Measurements from ENCODE around the gene AVPI1.

The AVPI1 gene, protein sequence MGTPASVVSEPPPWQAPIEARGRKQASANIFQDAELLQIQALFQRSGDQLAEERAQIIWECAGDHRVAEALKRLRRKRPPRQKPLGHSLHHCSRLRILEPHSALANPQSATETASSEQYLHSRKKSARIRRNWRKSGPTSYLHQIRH

DNA sequence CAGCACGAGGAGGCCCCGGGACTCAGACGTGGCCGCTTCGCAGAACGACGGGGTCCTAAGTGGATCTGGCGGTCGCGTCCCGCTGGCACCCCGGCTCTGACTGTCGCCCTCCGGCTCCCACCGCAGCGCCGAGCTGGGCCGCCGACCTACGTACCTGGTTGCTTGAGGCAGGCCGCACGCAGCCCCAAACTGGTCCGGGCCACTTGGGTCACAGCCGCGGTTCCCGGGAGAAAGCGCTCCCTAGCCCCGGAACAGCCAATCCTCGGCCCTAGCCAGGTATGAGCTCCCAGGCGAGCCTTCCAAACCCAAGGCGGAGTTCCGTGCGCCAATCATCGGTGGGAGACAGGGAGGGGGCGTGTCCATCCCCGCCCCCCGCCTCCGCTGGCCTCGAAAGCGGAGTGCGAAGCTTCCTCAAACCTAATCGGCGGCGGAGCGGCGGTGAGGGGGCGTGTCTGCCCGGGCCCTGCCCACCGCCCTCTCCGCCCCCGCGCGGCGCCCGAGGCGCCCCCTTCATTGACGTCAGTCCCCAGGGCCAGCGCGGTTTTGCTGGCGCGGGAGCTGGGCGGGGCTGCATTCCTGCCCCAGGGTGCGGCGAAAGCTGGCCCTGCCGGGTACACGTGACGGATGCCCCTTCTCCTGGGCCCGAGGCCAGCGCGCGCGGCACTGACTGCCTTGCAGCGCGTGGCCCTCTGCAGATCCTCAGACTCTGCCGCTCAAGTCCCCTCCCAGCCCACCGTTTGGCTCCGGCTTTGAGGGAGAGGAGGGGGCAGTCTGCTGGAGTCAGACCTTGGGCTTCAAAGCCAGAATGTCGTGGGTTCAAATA is at the start of gene AVPI1:
AVPI1 (minus strand) TSS at position 280 of the 823 bp plus-strand sequence. CDS start 7,336 bp downstream, outside the sequence.
- DNase-seq (ENCODE audit: low read depth): peak; percentile 95

DNA sequence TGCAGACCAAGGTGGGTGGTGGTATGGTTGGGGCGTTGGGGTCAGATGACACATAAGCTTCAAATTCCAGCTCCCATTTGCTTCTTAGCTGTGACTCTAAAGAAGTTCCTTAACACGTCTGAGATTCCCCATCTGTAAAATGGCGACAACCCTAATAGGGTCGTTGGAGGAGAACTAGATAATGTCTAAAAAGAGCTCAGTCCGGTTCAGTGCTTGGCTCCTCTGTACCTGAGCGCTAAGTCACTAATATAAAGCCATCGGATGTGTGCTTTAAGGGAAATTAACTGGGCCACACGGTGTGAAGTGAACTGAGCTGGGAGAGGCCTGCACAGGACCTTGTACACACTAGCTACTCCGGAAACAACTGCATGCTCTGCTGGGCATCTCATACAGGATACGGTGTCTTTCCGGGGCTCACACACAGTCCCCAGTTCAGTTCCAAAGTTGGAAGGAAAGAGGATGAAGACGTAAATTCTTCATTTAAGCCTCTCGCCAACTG is 49.4 kb upstream of the AVPI1 start:
- no peak for DNase-seq (ENCODE audit: low read depth)

DNA sequence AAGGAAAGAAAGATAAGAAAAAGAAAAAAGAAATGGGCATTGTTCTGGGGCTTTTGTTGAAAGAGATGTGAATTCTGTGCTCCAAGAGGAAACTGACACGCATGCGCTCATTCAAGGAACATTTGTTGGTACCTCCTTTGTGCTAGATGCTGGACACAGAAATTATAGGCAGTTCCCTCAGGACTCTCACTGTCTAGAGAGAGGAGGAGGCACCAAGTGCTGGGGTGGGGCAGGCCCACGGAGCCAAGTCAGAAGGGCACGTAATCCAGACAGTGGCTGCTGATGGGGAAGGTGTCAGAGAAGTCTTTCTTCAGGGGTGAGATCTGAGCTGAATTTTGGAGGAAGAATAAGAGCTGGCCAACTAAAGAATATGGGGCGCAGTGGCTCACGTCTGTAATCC is 47.0 kb upstream of the AVPI1 start:
- DNase-seq (ENCODE audit: low read depth): no peak

DNA sequence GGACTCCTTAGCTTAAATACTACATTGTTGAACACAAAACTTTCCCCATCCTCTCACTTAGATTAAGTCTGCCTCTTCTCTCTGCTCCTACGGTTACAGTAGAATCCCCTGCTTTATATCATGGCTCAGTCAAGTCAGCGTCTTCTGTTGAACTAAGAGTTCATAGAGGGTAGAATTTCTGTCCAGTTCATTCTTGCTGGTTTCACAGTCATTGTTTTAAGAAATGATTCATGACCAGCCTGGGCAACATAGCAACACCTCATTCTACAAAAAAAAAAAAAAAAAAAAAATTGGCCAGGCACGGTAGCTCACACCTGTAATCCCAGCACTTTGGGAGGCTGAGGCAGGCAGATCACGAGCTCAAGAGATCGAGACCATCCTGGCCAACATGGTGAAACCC is 46.2 kb upstream of the AVPI1 start:
- DNase-seq (ENCODE audit: low read depth): no peak

DNA sequence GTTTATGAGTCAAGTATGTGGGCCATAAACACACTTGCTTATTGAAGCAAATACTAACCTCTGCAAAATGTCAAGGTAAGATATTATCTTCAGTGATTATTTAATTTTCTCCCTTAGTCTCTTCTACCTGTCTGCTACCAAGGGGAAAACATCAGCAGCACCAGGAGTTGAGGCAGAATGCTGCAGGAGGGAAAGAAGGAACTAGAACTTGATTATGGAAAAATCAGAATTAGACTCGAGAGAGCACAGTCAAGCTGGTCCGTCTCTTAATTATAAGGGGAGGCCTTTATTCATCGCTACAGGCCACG is 45.0 kb upstream of the AVPI1 start:
- no peak for DNase-seq (ENCODE audit: low read depth)

DNA sequence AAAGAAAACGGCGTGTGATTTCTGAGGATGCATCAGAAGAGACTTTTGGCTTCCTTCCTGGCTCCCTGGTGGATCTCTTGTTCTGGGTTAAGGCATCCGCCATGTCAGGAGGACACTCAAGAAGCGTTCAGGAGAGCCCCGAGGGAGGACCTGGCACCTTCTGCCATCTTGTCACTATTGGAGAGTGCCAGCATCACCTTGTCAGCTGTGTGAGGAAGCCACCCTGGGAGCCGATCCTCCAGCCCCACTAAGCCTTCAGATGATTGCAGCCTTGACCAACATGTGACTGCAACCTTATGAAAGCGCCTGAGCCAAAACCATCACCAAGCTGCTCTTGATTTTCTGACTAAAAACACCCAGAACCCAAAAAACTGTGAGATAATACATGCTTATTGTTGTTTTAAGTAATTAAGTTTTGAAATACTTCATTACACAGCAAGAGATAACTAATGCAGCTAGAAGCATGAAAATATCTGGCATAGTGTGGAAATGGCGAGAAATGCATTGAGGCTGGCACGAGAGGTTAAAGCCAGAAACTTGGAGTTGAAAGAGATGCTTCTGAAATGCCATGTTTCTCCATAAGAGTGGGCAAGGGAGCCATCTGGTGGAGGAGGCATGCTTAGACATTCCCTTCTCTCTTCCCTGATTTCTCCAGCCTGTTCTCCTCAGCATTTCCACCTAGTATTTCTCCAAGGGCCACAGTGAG is 44.5 kb upstream of the AVPI1 start:
- DNase-seq (ENCODE audit: low read depth): peak; percentile 25

DNA sequence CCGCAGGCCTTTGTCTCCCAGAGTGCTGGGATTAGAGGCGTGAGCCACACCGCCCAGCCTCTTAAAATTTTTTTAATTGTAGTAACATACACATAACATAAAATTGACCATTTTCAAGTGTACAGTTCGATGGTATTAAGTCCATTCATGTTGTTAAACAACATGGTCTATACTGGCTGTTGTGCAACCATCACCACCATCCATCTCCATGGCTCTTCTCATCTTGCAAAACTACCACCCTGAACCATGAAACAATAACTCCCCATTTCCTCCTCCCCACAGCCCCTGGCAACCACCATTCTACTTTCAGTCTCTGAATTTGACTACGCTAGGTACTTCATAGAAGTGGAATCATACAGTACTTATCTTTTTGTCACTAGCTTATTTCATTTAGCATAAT is 42.0 kb upstream of the AVPI1 start:
- no peak for DNase-seq (ENCODE audit: low read depth)

DNA sequence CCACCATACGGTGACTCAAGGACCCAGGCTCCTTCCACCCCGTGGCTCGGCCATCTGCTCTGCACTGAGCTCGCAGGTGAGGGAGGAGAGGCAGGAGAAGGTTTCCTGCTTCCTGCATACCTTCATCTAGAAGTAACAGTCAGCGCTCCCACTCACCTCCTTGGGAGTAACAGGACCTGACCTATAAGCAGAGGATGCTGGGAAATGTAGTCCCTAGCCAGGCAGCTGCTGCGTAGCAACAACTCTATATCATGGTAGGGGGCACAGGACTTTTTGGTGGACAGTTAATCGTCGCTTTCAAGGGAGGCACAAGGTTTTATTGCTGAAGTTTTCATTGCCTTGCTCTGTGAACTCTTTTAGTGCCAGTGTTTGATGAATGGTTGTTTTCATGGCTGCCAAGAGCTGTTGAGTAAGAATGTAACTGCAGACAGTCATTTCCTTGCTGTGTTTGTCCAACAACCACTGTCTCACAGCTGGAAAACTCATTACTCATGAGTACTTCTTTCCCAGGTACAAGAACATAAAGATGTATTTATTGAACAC is 39.7 kb upstream of the AVPI1 start:
- DNase-seq (ENCODE audit: low read depth): no peak

DNA sequence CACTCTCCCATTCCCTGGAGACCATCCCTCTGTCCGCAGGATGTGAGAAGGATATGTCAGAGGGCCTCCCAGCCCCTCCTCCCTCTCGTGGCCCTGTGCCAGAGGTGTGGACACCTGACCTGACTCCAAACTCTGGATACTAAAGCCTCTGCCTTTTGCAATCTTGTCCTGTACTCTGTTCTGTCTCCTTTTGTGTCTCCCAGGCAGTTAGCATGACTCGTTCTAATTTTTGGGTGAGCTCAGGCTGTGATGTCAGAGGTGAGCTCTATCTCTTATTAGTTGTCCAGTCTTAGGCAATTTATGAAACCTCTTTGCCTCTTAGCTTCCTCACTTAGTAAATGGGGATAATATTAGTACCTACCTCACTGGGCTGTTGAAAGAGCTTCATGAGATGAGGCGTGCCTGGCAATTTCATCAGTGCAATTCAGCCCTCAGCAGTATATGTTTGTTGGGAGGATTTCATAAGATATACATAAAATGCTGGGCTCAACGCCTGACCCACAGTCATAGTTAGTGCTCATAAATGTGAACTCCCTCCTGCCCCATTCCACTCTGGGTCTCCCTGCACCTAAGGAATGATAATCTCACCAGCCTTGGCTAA is 37.4 kb upstream of the AVPI1 start:
- DNase-seq (ENCODE audit: low read depth): no peak

DNA sequence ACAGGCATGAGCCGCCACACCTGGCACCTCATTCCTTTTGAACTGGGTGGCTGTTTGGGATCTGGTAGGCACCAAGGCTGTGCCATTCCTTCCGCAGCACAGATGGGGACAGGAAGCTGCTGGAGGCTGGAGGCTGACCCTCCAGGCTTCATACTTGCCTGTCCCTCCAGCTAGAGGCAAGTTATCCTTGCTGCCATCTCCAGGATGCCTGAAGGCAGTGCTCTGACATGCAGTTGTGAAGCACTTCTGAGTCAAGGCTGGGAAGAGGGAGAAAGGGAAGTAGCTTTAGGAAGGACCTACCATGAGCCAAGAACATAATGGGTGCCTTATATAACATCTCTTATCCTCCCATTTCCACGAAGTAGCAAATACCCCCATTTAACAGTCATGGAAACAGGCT is 36.0 kb upstream of the AVPI1 start:
- DNase-seq (ENCODE audit: low read depth): no peak

DNA sequence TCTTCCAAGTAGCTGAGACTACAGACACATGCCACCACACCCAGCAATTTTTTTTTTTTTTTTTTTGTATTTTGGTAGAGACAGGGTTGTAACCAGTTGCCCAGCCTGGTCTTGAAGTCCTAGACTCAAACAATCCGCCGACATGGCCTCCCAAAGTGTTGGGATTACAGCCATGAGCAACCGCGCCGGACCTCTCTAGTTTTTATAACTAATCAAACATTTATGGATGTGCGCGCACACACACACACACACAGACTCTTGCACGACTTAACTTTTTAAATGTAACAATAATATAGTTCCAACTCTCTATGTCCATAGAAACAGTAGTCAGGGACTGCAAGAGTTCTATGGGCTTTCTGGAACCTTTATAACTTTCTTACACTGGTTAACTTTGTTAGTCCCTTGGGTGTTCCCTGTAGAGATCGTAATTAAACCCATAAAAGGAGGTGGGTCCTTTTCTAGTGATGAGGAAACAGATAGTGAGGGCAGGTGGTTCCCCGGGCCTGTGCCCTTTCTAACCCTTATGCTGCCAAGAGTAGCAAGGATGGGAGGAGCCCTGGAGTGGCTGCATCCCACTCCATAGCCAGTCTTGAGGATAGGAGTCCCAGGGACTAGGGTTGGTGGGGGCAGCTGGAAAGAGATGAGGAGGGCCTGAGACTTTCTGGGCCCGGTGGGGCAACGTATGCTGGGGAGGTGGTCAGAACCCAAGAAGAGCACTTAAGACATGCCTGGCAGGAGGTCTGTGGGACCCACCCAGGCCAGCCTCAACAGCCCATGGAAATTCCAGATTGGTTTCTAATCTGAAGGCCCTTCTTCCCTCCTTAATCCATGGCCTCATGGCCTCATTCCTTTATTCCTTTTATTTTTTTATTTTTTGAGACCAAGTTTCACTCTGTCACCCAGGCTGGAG is 35.1 kb upstream of the AVPI1 start:
- no peak for DNase-seq (ENCODE audit: low read depth)

DNA sequence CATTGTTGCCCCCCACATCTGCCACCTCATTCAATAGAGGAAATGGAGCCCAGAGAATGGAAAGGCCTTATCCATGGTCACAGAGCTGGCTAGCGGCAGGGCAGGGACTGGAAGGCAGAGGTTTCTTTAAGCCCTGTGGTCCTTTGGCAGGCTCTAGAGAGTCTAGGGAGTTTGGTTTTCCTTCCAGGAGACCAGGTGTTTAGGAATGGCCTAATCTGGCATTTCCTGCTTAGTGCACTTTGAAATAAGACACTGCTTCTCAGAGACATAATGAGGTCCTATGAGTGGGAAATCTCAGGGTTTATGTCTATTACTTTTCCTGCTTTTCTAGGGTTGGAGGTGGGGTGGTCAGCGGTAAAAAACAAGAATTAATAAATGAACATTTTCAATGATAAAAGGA is 32.6 kb upstream of the AVPI1 start:
- no peak for DNase-seq (ENCODE audit: low read depth)

DNA sequence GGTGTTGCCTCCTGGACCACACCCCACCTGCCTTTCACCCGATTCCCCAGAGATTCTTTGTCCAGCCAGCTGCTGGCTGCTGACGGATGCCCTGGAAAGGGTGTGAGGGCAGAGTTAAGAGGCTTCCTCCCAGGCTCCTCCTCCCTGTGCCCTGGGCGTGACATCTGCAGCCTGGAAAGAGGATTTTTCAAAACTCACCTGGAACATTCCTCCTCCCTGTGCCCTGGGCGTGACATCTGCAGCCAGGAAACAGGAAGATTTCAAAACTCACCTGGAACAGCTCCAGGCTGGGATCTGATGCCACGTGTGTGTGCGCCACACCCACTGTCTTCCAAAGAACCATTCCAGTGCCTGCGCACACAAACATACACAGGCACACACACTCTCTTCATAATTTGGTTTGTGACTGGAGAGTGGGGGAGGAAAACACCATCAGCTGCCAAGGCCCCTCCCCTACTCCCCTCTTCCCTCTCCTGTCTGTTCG is 31.7 kb upstream of the AVPI1 start:
- DNase-seq (ENCODE audit: low read depth): no peak

DNA sequence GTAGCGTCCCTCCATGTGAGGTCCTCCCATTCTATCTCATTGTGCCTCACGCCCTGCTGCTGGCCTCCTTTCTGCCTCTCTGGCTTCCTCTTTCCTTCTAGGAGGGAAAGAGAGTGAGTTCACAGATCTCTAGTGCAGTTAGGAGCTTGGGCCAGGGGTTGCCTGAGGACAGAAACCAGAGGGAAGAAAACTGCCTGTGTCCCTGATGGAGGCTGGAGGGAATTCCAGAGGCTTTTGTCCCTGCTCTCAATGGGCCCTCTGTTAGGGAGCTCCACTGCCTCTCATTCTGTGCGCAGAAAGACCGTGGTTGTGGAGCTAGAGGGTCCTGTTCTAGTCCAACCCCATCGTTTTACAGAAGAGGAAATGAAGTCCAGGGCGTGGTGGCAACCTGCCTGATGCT is 31.1 kb upstream of the AVPI1 start:
- DNase-seq (ENCODE audit: low read depth): no peak

DNA sequence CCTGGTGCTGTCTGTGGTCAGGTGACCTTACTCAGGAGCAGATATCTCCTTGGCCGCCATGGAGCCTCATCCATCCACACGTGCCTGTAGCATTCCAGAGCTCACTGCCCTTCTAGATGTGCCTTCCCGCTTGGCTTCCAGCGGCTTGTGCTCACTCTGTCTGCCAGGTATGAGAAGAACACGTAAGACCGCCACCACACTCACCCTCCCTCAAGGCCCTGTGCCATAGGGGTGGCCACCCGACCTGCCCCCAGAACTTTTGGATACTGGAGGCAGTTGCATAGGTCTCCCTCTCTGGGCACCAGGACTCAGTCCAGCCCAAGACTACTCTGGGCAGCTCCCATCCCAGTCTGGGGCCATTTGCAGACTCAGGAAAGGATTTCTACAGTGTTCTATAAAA is 30.6 kb upstream of the AVPI1 start:
- DNase-seq (ENCODE audit: low read depth): no peak

DNA sequence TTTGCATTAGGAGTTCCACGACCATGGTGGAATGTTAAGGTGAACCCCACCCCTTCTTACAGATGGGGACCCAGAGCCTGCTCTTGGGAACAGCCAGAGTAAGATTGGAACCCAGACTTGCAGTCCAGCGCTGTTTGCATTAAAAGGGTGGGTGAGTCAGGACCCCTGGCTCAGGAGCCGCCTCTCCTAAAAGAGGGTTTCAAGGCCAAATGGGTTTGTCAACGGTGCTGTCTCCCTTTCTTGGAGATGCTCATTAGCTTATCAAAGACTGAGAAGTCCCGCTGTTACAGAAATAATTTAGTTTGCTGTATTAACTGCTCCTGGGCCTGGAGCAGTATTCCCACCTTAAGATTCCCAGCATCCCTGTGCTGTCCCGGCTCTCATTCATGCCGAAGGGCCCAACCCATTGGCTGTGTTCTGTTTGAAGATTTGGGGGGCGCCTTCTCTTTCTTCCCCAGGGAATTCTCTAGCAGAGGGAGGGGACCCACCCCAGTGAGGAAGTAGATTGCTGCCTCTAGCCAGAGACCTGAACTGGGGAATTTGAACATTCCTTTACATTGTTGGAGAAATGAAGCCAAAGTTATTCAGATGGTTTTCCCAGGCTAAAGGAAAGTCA is 28.3 kb upstream of the AVPI1 start:
- DNase-seq (ENCODE audit: low read depth): no peak

DNA sequence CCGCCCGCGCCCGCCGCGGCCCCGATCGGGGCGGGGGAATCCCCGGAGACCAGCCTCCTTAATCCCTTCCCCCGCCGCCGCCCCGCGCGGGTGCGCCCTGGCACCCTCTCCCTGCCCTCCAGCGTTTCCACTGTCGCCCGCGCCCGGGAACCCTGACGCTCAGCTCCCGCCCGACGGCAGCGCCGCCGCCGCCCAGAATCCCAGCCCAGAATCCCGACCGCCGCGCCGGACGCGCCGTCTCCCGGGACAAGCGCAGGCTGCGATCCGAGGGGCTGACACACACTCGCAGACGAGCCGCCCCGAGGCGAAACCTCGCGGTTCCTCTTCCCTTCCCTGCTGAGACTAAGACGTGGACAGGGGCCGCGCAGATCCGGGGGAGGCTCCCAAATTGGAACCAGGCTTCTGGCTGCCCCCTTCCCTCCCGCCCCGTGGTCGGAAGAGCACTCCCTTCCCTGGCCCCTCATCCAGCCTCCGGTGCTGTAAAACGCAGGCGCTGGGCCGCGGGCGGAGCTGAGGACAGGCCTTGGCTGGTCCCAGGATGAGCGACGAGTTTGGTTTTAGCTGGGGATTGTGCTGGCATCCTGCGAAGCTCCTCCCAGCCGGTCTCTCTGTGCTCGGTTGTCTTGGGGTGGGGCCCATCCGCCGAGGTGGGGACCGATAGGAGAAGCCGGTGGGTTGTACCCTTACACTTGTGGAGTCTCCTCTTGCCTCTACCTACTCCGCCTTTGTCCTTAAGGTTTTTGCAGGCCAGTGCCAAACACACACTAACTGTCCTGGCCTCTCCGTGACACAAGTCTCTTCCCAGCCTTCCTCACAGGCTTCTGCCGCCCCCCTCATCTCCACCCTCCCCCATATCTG is 27.6 kb upstream of the AVPI1 start:
- DNase-seq (ENCODE audit: low read depth): no peak

DNA sequence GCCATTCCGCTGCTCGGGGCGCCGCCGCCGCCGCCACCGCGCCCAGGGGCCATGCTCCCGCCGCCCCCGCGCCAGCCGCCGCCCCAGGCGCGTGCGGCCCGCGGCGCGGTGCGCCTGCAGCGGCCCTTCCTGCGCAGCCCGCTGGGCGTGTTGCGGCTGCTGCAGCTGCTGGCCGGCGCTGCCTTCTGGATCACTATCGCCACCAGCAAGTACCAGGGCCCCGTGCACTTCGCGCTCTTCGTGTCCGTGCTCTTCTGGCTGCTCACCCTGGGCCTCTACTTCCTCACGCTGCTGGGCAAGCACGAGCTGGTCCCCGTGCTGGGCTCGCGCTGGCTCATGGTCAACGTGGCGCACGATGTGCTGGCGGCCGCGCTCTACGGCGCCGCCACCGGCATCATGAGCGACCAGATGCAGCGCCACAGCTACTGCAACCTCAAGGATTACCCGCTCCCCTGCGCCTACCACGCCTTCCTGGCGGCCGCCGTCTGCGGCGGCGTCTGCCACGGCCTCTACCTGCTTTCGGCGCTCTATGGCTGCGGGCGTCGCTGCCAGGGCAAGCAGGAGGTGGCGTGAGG is 26.9 kb upstream of the AVPI1 start:
- DNase-seq (ENCODE audit: low read depth): peak; percentile 53

DNA sequence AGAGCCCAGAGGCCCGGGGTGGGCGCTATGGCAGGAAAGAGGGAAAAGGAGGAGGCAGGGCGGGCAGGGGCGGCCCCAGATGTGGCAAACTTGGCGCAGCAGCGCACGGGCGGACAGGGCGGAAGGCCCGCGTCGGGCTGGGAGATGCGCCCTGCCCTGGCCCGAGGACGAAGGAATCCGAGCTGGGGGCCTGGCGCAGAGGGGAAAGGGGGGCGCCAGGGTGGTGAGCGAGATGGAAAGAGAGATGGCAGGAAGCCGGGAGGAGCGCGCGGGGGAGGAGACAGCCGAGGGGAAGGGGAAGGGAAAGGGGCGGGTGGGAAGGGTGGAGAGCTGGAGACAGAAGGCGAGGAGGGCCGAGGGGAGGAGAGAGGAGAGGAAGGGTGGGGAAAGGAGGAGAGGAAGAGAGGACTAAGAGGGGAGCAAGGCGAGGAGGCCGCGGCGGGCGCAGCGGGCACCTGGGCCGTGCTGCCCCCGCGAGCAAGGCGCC is 26.3 kb upstream of the AVPI1 start, which contains the start of gene MARVELD1:
MARVELD1 (plus strand) TSS at position 392 of the 487 bp plus-strand sequence. CDS start 147 bp downstream, outside the sequence.
- no peak for DNase-seq (ENCODE audit: low read depth)
